Smooth muscle cell (in vitro differentiated cells): ENCODE data around the gene BANF2. TPM values are rescaled to one million over a fixed set of nuclear protein-coding genes. Genes with fewer than 3 reads are reported as not detected.
A peak's percentile ranks its signal among the peaks of the same experiment; 100 is the strongest.

Experiments used
- DNase-seq: peaks from one replicate; lab custom pipeline; 2025; ENCODE audit not compliant: unreplicated experiment; lab: John Stamatoyannopoulos, UW
- H2AFZ ChIP-seq: fragments of 200-600 bp; sonication (generic); 2 replicates; pipeline ENCODE4 v1.6.0; 2016; ENCODE audit warnings: antibody characterized with exemption, low read depth, mild to moderate bottlenecking
- H3F3A ChIP-seq: fragments of 200-600 bp; sonication (generic); 2 replicates; pipeline ENCODE4 v1.6.0; 2017; ENCODE audit warnings: antibody characterized with exemption, low read depth
- H3K27ac ChIP-seq: fragments of 200-600 bp; sonication (generic); 2 replicates; pipeline ENCODE4 v1.5.1; 2016; ENCODE audit warnings: low read depth, mild to moderate bottlenecking
- H3K27me3 ChIP-seq: fragments of 200-600 bp; sonication (generic); 2 replicates; pipeline ENCODE4 v1.6.1; 2016; ENCODE audit warnings: low read depth, mild to moderate bottlenecking
- H3K36me3 ChIP-seq: fragments of 200-600 bp; sonication (generic); 2 replicates; pipeline ENCODE4 v1.5.1; 2016; ENCODE audit warnings: low read depth
- H3K4me1 ChIP-seq: fragments of 200-600 bp; sonication (generic); 2 replicates; pipeline ENCODE4 v1.5.1; 2016; ENCODE audit warnings: low read depth
- H3K4me2 ChIP-seq: fragments of 200-600 bp; sonication (generic); 2 replicates; pipeline ENCODE4 v1.6.0; 2016; ENCODE audit warnings: mild to moderate bottlenecking
- H3K4me3 ChIP-seq: fragments of 200-600 bp; sonication (generic); 2 replicates; pipeline ENCODE4 v1.5.1; 2016; ENCODE audit warnings: mild to moderate bottlenecking
- H3K79me2 ChIP-seq: fragments of 200-600 bp; sonication (generic); 2 replicates; pipeline ENCODE4 v1.6.0; 2016; ENCODE audit warnings: low read depth, mild to moderate bottlenecking
- H3K9ac ChIP-seq: fragments of 200-600 bp; sonication (generic); 2 replicates; pipeline ENCODE4 v1.6.0; 2016; ENCODE audit warnings: low read depth
- H3K9me3 ChIP-seq: fragments of 200-600 bp; sonication (generic); replicated peaks from 2 replicates; pipeline ENCODE4 v1.5.1; 2016; ENCODE audit warnings: low read depth
- H4K20me1 ChIP-seq: fragments of 200-600 bp; sonication (generic); 2 replicates; pipeline ENCODE4 v1.6.0; 2016; ENCODE audit warnings: low read depth
- CTCF ChIP-seq: fragments of 200-600 bp; sonication (generic); IDR thresholded peaks from 2 replicates; pipeline ENCODE4 v1.5.1; 2017; ENCODE audit warnings: borderline replicate concordance, mild to moderate bottlenecking, antibody characterized with exemption; ENCODE audit not compliant: insufficient read depth, poor library complexity, severe bottlenecking
- WGBS: methylation state at CpG from one replicate; pipeline ENCODE4 v1.1.7; 2016; ENCODE audit warnings: low lambda C conversion rate; 5-methylcytosine and 5-hydroxymethylcytosine counted together
- polyA plus RNA-seq: library from polyadenylated mRNA; unstranded; fragments of >200 nt; fragmentation: Nextera tagmentation; extraction: Ambion mirVana; gene quantifications from 2 replicates; pipeline ENCODE4 v1.2.1, GENCODE V29; 2016
- total RNA-seq: library from RNA; depleted of rRNA; stranded (reverse); fragments of >200 nt; gene quantifications from 2 replicates; pipeline ENCODE4 v1.2.3, GENCODE V29; 2014

BANF2 gene
- total and polyA plus RNA-seq, 2 experiments from 2014 or later, result not detected

- no peaks in the 10 kb centered on the region for H3K9me3 ChIP-seq
- TF ChIP-seq CTCF, result no peak
- no peak overlapping the region for H2AFZ ChIP-seq
- peak overlapping the region; percentile 80 for H3K27ac ChIP-seq
- DNase-seq, result no peak
- no peak overlapping the region for H3K4me2 ChIP-seq
- H3K36me3 ChIP-seq, result peaks cover 4% of the 10 kb centered on the region
- WGBS, result 96% methylated on average over 13 of the region's 13 CpGs
- H3F3A ChIP-seq, result peaks cover 17% of the 10 kb centered on the region
- peaks cover 100% of the 10 kb centered on the region for H4K20me1 ChIP-seq
- H3K4me3 ChIP-seq, result no peak overlapping the region
- no peaks in the 10 kb centered on the region for H3K27me3 ChIP-seq
- H3K4me1 ChIP-seq, result peaks cover 10% of the 10 kb centered on the region
- peaks cover 100% of the 10 kb centered on the region for H3K79me2 ChIP-seq
- H3K9ac ChIP-seq, result no peak overlapping the region
Measured at GRCh38 chr20:17675519-17676377, 24.0 kb upstream of the BANF2 start.

GRCh38 chr20:17676378-17676759, 23.4 kb upstream of the BANF2 start:
- Histone ChIP-seq H3K27ac (peak overlapping the region; percentile 80), H3K9ac (no peak overlapping the region)

GRCh38 chr20:17676942-17677341, 22.8 kb upstream of the BANF2 start:
- peak overlapping the region; percentile 80 for H3K27ac ChIP-seq
- no peak overlapping the region for H3K9ac ChIP-seq
- DNase-seq, result no peak
- H4K20me1 ChIP-seq, result peaks cover 92% of the 10 kb centered on the region
- 82% methylated on average over 2 of the region's 2 CpGs for whole genome bisulfite sequencing
- H3K4me2 ChIP-seq, result no peak overlapping the region
- H3K79me2 ChIP-seq, result peaks cover 93% of the 10 kb centered on the region
- H2AFZ ChIP-seq, result no peak overlapping the region
- H3K36me3 ChIP-seq, result peaks cover 4% of the 10 kb centered on the region
- H3K27me3 ChIP-seq, result no peaks in the 10 kb centered on the region
- no peak overlapping the region for H3K4me3 ChIP-seq
- no peaks in the 10 kb centered on the region for H3K9me3 ChIP-seq
- TF ChIP-seq CTCF, result no peak
- peaks cover 10% of the 10 kb centered on the region for H3K4me1 ChIP-seq
- peaks cover 17% of the 10 kb centered on the region for H3F3A ChIP-seq

More at GRCh38 chr20:17676378-17676759, 23.4 kb upstream of the BANF2 start:
- H4K20me1 ChIP-seq, result peaks cover 97% of the 10 kb centered on the region
- 88% methylated on average over 4 of the region's 4 CpGs for WGBS
- peaks cover 4% of the 10 kb centered on the region for H3K36me3 ChIP-seq
- H3K9me3 ChIP-seq, result no peaks in the 10 kb centered on the region
- DNase-seq, result no peak
- no peaks in the 10 kb centered on the region for H3K27me3 ChIP-seq
- H3K79me2 ChIP-seq, result peaks cover 97% of the 10 kb centered on the region
- H3K4me2 ChIP-seq, result no peak overlapping the region
- peaks cover 17% of the 10 kb centered on the region for H3F3A ChIP-seq
- TF ChIP-seq CTCF, result no peak
- H3K4me1 ChIP-seq, result peaks cover 10% of the 10 kb centered on the region
- H3K4me3 ChIP-seq, result no peak overlapping the region
- H2AFZ ChIP-seq, result no peak overlapping the region
